Measurements from ENCODE around the gene LYSET. TPM values are rescaled to one million over a fixed set of nuclear protein-coding genes. Genes with fewer than 3 reads are reported as not detected.

LYSET gene
- total and polyA plus RNA-seq, 10 of the 15 experiments (the other 5 are each of a cell fraction or from before 2014, with no cell fraction given), result 11.9 to 34.5 (median 21.2) TPM

GRCh38 chr14:93156693-93157369, 28.3 kb upstream of the LYSET start:
- Histone ChIP-seq H3K9me3 (replicated peaks; ENCODE audit: control insufficient read depth, insufficient read depth, low read length) (no peaks in the 10 kb centered on the region), H2AFZ (ENCODE audit: control insufficient read depth, low read depth, low read length) (no peak overlapping the region), H3K27me3 (replicated peaks in 1 of 2; ENCODE audit: control insufficient read depth in 2 of 2, insufficient read depth in 2 of 2, low read length in 1 of 2) (no peaks in the 10 kb centered on the region), H3K79me2 (ENCODE audit: control insufficient read depth, insufficient read depth, low read length) (no peaks in the 10 kb centered on the region), H3K9ac (ENCODE audit: control insufficient read depth, insufficient read depth, low read length) (no peak overlapping the region), H3K4me1 (ENCODE audit: control insufficient read depth, insufficient read depth, low read length) (no peaks in the 10 kb centered on the region), H3K4me3 (no peak overlapping the region), H3K27ac (ENCODE audit: control insufficient read depth, insufficient read depth) (no peak overlapping the region), H4K20me1 (ENCODE audit: control insufficient read depth, insufficient read depth) (no peaks in the 10 kb centered on the region), H3K4me2 (ENCODE audit: control insufficient read depth, insufficient read depth) (no peak overlapping the region), H3K36me3 (ENCODE audit: control insufficient read depth in 2 of 2, insufficient read depth in 2 of 2, low read length in 1 of 2) (no peaks in the 10 kb centered on the region)
- in situ Hi-C loops (cut with MboI) (no loop called here), intact Hi-C loops (cut with micrococcal nuclease; ENCODE audit: unreplicated experiment) (no loop called here)
- ChIA-PET POLR2A (no interaction called here), CTCF (interaction anchor here (1.0 to 1.3 kb wide), 3 partner anchors 11 to 43 kb away, joined by 3 to 4 read pairs (median 3); no protein-coding TSS in a partner anchor), SMC1A (ENCODE audit: uncharacterized antibody, unreplicated experiment) (interaction anchor here (1.7 kb wide), 1 partner anchor 44 kb away, joined by 4 read pairs; no protein-coding TSS in a partner anchor), RAD21 (ENCODE audit: unreplicated experiment) (interaction anchor here (0.7 kb wide), 1 partner anchor 43 kb away, joined by 4 read pairs; no protein-coding TSS in a partner anchor)
- WGBS (ENCODE audit: insufficient coverage, insufficient replicate concordance, low lambda C conversion rate, missing lambda C conversion rate), result 22% methylated on average over 8 of the region's 8 CpGs
- no peak for DNase-seq (ENCODE audit: low read depth, low spot score)
- FAIRE-seq, result no peak
- ATAC-seq, result no peak
- TF ChIP-seq NRF1 (conservative IDR thresholded peaks at IDR 0.05; ENCODE audit: low read depth, low read length) (no peak), MYC (IDR thresholded peaks at IDR 0.05; ENCODE audit: insufficient read depth, insufficient read length, insufficient replicate concordance, low read length, severe bottlenecking) (no peak), RUNX3 (IDR thresholded peaks at IDR 0.05; ENCODE audit: low read length) (no peak), FOXM1 (IDR thresholded peaks at IDR 0.05; ENCODE audit: low read depth, low read length) (no peak), IKZF1 (conservative IDR thresholded peaks at IDR 0.05) (no peak), EZH2 (IDR thresholded peaks at IDR 0.05; ENCODE audit: borderline replicate concordance, control insufficient read depth, low read depth, low read length) (no peak), CBX3 (IDR thresholded peaks at IDR 0.05; ENCODE audit: borderline replicate concordance, low read depth) (no peak), FOS (IDR thresholded peaks at IDR 0.05; ENCODE audit: borderline replicate concordance, extremely low read depth, insufficient read length) (no peak), MTA2 (IDR thresholded peaks at IDR 0.05; ENCODE audit: low read depth) (no peak), SIN3A (IDR thresholded peaks at IDR 0.05; ENCODE audit: low read depth, low read length) (no peak), NFXL1 (IDR thresholded peaks at IDR 0.05; ENCODE audit: borderline replicate concordance) (no peak), ZNF217 (IDR thresholded peaks at IDR 0.05) (no peak), RAD51 (IDR thresholded peaks at IDR 0.05) (no peak), RBBP5 (conservative IDR thresholded peaks at IDR 0.05) (no peak), ZBTB4 (CRISPR knock-in tag; IDR thresholded peaks at IDR 0.05) (no peak), MEF2B (IDR thresholded peaks at IDR 0.05; ENCODE audit: partially characterized antibody, poor library complexity, severe bottlenecking) (no peak), NKRF (conservative IDR thresholded peaks at IDR 0.05) (no peak), ZNF384 (IDR thresholded peaks at IDR 0.05; ENCODE audit: borderline replicate concordance, low read depth, low read length) (no peak)
- no TSS peak for BruUV-seq (replicated peaks)
